ENCODE data around the gene IRF6. TPM values are rescaled to one million over a fixed set of nuclear protein-coding genes. Genes with fewer than 3 reads are reported as not detected.
"Not testable (repeated sequence)": the region's sequence is repeated elsewhere in the genome, so short reads cannot be mapped to it uniquely, and the experiment has no call there.

The IRF6 gene
- total RNA-seq, 1 donor from 2014 or later: 1.0 TPM

- DNase-seq: no peak
These were observed 16.8 kb upstream of the IRF6 start for GRCh38 chr1:209822706-209823105.

GRCh38 chr1:209820986-209821385 lies 15.0 kb upstream of the IRF6 start:
- no peak for DNase-seq

- DNase-seq: no peak
These were observed 13.1 kb upstream of the IRF6 start for GRCh38 chr1:209819058-209819457.

- DNase-seq: no peak
These were observed 11.7 kb upstream of the IRF6 start for GRCh38 chr1:209817691-209818090.

GRCh38 chr1:209816923-209817322 lies 11.0 kb upstream of the IRF6 start:
- DNase-seq: no peak

DNA sequence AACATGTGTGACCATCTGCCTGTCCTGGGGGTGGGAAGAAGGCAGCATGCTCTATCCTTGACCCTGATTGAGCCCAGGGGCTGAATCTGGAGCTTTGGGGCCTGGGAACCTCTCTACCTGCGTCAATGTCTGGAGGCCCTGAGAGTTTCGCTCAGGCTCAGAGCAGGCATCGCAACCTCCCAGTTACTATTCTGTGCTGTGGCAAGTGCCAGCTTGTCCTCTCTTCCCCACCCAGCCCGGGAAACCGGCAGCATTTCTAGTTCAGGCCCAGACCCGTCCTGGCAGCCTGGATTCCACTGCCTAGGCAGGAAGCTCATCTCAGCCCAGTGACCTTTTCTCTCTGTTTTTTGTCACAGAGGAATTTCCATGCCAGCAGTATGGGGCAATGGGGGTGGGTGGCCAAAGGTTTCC lies 10.0 kb upstream of the IRF6 start:
- DNase-seq: no peak

DNA sequence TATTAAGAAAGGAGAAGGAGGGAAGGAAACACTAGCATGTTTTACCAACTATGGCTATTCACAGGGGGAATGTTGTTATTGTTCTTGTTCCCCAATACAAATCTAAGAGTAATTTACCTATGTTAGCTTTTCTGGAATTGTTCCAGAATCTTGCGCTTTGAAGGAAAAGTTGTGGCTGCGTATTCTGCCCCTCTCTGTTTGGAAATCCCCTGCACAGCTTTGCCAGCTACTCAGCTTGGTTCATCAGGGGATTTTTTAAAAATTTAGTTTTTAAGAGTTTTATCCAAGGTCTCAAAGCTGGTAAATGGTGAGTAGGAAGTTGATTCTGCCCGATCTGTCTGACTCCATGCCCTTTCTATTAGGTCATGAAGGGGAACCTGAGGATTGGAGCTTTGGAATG lies 9.5 kb upstream of the IRF6 start:
- DNase-seq: peak; percentile 28

GRCh38 chr1:209813902-209814301 lies 8.0 kb upstream of the IRF6 start:
- DNase-seq: no peak

DNA sequence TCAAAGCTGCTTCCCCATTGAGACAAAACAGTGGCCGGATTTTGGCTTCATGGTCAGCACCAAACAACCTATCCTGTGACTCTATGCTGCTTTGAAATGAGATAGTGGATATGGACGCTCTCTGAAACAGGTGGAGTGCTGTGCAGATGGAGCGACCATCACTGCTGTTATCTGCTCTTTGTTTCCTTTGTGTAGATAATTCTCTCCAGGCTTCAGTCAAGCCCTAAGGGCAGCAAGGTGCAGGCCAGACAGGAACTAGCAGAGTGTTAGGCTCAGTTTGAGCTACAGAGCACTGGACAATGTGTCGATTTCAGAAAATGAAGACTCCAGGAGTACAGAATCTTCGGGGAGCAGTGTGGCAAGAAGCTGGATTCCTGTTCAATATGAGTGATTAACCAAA lies 4.8 kb upstream of the IRF6 start:
- no peak for DNase-seq

- DNase-seq: no peak
These were observed 3.7 kb upstream of the IRF6 start for GRCh38 chr1:209809611-209810010.

DNA sequence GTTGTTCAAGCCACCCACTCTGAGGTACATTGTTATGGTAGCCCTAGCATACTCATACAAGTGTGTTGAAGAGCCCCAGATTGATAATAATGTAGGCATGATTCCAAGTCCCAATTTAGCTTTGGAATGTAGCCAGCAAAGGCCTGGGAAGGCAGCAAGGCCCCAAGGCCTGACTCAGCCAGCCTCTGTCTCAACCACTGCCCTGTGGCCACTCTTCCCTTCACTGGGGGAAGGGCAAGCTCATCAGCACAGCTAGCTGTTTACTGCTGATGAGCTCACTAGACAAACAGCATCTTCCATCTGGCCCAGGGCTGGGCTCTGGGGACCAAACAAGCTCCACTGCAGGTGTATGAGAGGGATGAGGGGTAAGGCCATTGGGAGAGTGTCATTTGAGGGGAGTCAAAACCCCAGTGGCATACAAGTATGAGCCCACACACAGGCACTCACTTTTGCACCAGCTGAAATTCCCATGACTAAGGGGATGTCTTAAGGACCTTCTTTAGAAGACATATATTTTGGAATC lies 2.2 kb upstream of the IRF6 start:
- peak; percentile 97 for DNase-seq

GRCh38 chr1:209807509-209807908 lies 1.6 kb upstream of the IRF6 start:
- no peak for DNase-seq

GRCh38 chr1:209805341-209805781 lies 581 bp downstream of the IRF6 start:
- DNase-seq: no peak

- DNase-seq: no peak
These were observed 2.4 kb downstream of the IRF6 start for GRCh38 chr1:209803568-209803967.

DNA sequence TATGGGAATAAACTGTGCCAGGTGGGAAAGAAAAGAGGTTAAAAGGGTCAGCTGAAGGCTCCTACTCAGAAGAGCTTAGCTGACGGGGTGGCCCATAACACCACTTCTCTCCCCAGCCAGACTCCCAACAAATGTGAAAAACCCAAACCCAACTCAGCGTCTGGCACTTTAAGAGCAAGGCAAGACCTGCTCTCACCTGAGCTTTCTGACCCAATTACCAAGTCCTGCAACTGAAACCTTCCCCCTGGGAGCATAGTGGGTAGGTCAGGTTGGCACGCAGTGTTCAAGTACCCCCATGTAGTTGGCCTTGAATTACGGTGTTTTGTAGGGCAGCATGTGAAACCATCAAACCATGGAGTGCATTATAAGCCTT lies 3.2 kb downstream of the IRF6 start:
- DNase-seq: no peak

DNA sequence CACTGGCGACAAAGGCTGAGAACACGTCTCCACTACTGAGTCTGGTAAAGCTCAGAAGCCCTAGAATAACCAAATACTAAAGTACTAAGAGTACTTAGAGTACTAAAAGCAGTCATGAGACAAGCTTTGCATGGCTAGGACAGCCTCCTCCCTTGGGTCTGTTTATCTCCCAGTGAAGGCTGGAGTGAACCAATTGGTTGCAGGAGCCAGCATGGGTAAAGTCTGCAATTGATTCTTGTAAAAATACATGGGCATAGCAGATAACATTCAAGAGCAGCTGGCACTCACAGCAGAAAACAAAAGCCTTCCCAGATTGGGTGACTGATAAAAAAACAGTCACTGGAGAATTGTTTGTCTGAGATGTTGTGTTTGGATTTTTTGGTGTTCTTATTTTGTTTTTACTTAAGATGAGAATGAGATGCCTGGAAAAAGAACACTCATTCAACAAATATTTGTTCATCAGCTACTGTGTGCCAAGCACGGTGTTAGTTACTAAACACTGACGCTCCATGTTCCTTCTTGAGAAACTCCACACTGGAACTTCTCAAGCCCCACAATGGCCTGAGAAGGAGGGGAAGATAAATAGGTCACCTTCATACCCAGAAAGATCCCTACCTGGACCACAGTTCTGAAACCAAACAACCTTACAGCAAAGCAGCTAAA lies 3.7 kb downstream of the IRF6 start:
- DNase-seq: peak; percentile 66

DNA sequence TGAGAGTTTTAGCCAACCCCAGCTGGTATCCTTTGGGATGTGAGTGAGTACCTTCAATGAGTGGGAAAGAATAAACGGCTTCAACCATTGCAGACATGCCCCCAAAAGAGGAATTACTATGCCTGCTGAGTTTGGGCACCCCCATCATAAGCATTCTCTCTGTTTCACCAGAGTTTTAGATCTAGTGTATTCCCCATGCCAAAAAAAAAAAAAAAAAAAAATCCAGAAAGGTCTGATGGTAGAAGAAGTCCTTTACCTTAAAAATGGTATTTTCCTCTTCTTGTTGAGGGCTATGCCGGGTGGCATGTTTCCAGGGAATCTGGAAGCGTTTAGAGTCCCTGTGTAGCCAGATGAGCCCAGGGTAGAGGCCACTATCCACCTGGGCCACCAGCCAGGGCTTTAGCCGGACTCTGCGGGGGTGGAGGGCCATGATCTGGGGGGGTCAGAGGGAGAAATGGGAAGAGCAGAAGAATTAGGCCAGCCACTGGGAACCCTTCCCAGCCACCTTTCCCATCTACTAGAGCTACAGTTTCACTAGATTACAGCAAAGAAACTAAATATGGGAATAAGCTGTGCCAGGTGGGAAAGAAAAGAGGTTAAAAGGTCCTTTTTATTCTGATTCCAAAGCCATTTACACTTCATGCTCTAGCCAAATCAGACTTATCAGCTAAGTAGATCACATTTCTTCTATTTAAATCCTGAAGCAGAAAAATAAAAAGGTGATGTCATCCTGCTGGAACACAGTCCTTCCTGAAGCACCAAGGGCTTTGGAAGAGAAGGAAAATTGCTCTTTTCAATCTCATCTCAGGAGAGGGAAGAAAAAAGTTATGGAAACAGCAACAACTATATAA lies 4.7 kb downstream of the IRF6 start:
- peak; percentile 77 for DNase-seq

- DNase-seq: no peak
These were observed 7.8 kb downstream of the IRF6 start for GRCh38 chr1:209797978-209798639.

- DNase-seq: not testable (repeated sequence)
These were observed 12.2 kb downstream of the IRF6 start for GRCh38 chr1:209793711-209794110.

DNA sequence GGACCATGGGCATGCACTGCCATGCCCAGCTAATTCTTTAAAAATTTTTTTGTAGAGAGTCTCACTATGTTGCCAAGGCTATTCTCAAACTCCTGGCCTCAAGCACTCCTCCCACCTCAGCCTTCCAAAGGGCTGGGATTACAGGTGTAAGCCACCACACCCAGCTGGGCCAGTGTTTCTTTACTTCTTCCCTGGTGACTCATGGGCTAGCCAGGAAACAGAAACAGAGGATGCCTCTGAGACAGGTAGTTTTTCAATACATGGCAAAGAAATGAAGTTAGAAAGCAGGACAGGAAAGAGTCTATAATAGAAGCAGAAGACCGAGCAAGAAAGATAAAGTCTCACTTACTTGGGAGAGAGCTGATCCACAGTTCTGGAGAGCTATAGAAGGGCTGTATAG lies 14.0 kb downstream of the IRF6 start:
- DNase-seq: no peak

GRCh38 chr1:209790286-209791193 lies 15.4 kb downstream of the IRF6 start:
- no peak for DNase-seq

- no peak for DNase-seq
These were observed 16.7 kb downstream of the IRF6 start for GRCh38 chr1:209789245-209789644.

Measured in dermis blood vessel endothelial cell (primary cell).